SKM-1 treated with dmso at 0.1 percent for 144 hours (cell line): ENCODE results near the gene TUBB8.
"Not testable (repeated sequence)": the region's sequence is repeated elsewhere in the genome, so short reads cannot be mapped to it uniquely, and the experiment has no call there.

Experiments
- DNase-seq: peaks from one replicate; lab custom pipeline; 2025; ENCODE audit not compliant: unreplicated experiment; lab: John Stamatoyannopoulos, UW

The TUBB8 gene

GRCh38 chr10:48996-49395 lies at the start of gene TUBB8:
TSS of gene TUBB8 (minus strand) at chr10:49296. CDS start at chr10:49238, 58 bp downstream.
- no peak for DNase-seq

- no peak for DNase-seq
Measured at GRCh38 chr10:96466-96865, 47.4 kb upstream of the TUBB8 start.

DNA sequence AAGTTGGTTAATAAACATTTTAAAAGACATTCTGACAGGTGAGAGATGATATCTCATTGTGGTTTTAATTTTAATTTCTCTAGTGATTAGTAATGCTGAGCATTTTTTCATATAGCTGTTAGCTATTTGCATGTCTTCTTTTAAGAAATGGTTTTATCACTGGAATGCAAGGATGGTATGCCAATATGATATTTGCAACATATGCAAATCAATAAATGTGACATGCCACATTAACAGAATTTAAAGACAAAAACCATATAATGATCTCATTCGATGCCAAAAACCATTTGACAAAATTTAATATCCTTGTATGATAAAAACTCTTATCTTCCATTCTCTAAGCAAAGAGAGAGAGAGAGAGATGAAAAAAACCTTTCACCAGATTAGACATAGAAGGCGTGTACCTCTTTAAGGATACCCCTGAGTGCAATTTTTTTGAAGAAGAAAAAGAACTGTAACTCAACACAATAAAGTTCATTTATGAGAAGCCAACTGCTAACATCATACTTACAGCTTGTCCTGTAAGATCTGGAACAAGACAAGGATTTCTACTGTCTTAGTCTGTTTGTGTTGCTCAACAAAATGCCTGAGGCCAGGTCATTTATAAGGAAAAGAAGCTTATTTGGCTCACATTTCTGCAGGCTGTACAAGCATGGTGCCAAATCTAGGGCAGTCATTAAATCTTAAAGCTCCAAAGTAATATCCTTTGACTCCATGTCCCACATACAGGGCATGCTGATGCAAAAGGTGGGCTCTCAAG lies 46.4 kb upstream of the TUBB8 start:
- DNase-seq, result no peak

DNA sequence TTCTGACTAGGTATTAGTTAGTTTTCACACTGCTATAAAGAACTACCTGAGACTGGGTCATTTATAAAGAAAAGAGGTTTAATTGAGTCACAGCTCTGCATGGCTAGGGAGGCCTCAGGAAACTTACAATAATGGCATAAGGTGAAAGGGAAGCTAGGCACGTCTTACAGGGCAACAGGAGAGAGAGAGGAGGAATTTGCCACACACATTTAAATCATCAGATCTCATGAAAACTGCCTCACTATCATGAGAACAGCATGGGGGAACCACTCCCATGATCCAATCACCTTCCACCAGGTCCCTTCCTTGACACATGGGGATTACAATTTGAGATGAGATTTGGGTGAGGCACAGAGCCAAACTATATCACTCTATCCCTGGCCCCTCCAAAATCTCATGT lies 45.5 kb upstream of the TUBB8 start:
- no peak for DNase-seq

DNA sequence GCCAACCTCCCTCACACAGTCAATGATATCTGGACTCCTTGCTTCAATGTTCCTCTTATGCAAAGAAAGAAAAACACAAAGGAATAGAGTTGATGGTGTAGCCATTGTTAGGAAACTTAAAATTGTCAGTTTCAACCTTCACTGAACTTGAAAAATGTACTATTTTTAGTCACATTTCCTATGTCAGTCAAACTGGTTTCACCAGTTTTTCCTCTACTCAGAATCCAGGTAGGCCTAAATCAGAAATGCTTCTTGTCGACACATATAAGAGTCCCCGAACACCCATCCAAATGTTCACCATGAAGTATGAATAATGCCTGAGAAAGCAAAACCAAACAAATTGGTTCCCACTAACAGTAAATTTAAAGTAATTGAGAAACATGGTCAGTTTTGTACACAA lies 43.8 kb upstream of the TUBB8 start:
- DNase-seq, result no peak

- no peak for DNase-seq
Measured at GRCh38 chr10:92153-92552, 43.1 kb upstream of the TUBB8 start.

- DNase-seq, result no peak
Measured at GRCh38 chr10:91313-91712, 42.2 kb upstream of the TUBB8 start.

DNA sequence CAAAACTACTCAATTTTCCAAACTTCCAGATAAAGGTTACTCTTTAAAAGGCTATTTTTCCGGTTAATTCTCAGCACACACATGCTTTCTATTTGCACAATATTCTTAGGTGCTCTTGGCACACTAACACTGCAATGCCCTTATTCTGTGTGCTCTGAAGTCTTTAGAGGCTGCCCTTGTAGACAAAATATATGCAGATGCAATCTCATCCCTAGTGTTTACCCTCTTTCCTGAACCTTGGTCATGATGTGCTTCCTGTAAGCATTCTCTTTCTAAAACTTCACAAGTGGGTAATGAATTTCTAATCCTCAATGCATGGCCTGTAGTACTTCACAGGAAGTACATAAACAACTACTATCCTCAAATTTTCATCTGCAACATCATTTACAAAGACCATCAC lies 41.1 kb upstream of the TUBB8 start:
- DNase-seq, result no peak

DNA sequence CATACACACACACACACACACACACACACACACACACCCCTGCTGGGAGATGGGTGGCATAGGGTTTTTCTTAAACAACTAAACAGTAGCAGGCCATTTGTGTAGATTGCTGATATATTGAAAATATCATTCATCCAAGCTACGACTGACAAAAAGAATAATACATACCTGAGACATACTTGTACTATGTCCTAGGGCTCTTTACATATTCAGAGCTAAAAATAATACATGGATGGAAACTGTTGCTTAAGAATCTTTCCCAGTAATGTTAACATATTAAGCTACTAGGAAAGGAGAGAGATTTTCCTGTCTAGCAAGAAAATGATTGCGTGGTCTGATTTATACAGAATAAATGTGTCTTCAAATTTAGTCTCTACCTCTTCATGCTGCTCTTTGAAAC lies 40.2 kb upstream of the TUBB8 start:
- no peak for DNase-seq

GRCh38 chr10:88253-88652 lies 39.2 kb upstream of the TUBB8 start:
- no peak for DNase-seq

- DNase-seq, result no peak
Measured at GRCh38 chr10:87177-88080, 38.3 kb upstream of the TUBB8 start.

DNA sequence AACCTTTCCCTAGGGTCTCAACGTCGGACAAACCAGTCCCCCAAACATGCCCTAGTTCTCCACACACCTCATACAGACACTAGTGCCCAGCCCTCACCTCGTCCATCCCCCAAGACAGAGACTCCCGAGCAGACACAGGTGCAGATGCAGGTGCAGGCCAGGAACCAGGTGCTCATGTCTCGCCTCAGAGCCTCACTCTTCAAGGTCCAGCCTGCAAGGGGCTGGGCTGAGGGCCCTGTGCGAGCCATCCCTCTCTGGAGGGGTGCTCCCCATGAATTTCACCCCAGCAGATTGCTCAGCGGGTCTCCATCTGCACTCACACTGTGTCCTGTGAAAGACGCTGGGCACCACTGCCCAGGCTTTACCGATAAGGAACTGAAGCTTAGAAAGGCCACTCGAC lies 36.9 kb upstream of the TUBB8 start:
- no peak for DNase-seq

DNA sequence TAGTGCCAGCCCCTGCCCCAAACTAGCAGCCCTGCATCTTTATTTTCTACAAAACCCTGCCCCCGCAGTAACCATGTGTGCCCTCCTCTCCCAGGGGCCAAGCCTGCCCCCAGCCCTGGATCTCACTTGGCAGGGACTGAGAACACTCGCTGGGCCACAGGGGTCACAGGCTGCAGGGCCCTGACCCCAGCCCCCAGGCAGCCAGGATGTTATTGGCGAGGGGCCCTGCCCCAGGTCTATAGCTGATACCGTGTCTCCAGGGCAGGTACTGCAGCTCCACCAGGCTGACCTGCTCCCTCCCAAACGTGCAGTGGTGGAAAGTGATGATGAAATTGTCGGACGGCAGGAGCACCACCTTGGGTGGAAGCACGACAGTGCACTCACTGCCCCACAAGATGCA lies 35.9 kb upstream of the TUBB8 start:
- DNase-seq, result no peak

DNA sequence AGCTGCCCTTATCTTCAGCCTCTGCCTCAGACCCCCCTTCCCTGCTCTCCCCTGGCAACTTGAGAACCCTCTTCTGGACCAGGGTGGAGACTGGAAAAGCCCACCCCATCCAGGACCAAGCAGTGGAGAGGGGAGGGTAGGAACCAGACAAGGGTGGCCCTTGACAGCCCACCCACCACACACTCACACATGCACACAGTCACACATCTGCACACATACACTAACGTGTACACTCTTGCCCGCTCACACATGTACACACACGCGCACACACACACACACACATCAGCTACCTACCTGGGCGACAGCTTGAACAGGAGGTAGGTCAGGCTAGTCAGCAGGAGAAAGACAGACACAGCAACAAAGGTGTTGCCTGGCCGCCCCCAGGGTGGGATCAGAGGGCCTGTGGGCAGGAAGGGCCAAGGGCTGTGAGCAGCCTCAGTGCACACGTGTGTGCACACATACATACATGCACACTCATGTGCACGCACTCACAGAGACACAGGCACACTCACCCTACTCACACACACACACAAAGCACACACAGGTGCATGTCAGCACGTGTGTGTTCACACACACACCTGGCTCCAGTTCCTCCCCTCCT lies 34.9 kb upstream of the TUBB8 start:
- no peak for DNase-seq

GRCh38 chr10:80477-81105 lies 31.5 kb upstream of the TUBB8 start:
- DNase-seq, result no peak

DNA sequence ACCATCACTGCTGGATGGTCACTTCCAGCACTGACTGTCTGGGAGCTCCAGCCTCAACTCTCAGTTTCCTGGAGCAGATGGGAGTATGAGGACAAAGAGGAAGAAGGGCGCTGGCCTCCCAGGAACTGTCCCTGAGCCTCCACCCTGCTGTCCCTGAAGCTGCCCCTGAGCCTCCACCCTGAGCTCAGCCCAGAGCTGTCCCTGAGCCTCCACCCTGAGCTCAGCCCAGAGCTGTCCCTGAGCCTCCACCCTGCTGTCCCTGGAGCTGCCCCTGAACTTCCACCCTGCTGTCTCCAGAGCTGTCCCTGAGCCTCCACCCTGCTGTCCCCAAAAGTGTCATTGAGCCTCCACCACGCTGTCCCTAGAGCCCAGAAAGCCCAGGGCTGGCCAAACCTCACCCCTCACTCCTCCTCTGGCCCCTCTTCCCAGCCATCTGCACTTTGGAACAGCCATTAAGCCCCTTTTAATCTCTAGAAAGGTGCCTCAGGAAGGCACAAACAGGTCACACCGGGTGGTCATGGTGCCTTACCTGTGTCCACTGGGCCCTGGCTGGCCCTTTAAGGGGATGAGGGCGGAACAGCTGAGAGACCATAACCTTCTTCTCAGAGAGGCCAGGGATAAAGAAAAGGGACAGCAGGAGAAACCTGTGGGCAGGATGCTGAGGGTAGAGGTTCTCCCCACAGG lies 30.6 kb upstream of the TUBB8 start:
- no peak for DNase-seq

GRCh38 chr10:78556-78955 lies 29.5 kb upstream of the TUBB8 start:
- no peak for DNase-seq

- DNase-seq, result not testable (repeated sequence)
Measured at GRCh38 chr10:74266-74621, 25.1 kb upstream of the TUBB8 start.

- not testable (repeated sequence) for DNase-seq
Measured at GRCh38 chr10:73543-74265, 24.6 kb upstream of the TUBB8 start.

- DNase-seq, result not testable (repeated sequence)
Measured at GRCh38 chr10:68156-68555, 19.1 kb upstream of the TUBB8 start.
